ENCODE results near the gene GLRX2.
"Not testable (repeated sequence)": the region's sequence is repeated elsewhere in the genome, so short reads cannot be mapped to it uniquely, and the experiment has no call there.

The GLRX2 gene, protein sequence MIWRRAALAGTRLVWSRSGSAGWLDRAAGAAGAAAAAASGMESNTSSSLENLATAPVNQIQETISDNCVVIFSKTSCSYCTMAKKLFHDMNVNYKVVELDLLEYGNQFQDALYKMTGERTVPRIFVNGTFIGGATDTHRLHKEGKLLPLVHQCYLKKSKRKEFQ

DNA sequence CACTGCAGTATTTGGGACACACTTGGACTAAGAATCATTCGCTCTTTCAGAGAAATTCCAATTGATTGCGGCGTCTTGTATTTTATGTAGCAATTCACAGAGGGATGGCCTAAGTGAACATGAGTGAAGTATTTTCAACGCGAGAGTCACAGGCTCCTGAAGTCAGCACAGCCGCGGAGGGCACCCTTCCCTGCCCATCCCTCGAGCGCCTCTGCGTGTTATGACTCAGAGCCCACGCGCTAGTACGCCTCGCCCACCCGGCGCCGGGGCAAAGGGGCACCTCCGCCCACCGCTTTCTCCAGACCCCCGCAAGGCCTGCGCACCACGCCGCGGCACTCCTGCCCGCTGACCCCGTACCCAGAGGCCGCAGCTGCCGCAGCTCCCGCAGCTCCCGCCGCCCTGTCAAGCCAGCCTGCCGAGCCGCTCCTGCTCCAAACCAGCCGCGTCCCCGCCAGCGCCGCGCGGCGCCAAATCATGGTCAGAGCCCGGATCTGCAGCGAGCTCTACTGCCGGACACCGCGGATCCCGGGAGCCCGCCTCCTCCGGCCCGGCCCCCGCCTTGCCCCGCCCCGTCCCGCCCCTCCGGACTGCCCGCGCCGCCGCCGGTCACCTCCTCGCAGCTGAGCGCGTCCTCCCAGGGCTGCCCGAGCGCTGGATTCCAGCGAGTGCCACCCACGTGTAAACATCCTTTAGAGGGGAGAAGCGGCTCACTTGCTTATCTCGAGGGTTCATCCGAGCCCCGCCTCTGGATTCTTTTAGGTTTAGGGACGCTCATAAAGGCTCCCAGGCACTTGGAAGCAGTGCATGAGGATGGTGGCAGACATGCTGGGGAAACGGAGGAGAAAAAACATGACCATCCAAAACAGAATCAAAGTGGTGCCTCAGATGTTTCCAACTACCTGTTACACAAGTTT, at the start of gene GLRX2:
GLRX2 (minus strand) TSS at position 508 of the 914 bp plus-strand sequence; CDS start at position 476, 32 bp downstream.
- DNase-seq (ENCODE audit: low spot score) = peak; percentile 70

DNA sequence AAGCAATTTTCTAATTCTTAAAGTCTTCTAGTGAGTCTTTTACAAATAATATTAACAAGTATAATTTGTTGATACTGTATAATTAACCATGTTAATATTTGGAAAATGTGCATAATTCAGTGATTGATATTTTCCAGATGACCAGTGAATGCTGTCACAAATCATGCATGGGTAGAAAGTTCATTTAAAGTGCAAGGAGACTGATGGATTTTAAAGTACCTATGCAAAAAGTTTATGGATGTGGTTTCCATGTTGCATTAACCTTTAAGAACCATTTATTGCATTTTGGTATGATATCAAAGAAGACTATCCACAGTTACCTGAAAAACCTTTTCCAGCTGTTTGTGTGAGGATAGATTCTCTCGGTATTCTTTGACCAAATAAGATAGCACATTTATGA, 39.8 kb upstream of the GLRX2 start:
- no peak for DNase-seq (ENCODE audit: low spot score)

DNA sequence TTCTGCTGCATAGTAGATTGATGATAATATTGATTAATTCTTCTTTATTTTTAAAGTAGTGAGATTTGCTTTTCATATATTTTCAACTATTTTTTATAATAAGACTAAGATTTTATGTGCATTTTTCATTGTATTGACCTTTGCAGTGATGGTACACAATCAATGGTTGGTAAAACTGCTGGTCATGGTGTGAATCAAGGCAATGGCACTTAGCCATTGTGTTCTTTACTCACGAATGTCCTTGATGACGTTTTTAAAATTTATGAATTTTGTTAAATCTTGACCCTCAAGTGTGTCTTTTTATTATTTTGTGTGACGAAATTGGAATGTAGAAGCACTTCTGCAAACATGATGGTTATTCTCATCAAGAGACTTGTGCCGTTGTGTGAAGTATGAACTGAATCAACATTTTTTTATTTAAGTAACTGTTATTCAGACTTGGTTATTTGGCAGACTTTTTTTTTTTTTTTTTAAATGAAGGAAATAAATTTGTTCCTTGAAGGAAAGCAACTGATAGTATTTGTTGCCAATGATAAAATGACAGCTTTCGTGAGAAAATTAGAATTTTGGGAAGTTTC, 39.2 kb upstream of the GLRX2 start:
- no peak for DNase-seq (ENCODE audit: low spot score)

DNA sequence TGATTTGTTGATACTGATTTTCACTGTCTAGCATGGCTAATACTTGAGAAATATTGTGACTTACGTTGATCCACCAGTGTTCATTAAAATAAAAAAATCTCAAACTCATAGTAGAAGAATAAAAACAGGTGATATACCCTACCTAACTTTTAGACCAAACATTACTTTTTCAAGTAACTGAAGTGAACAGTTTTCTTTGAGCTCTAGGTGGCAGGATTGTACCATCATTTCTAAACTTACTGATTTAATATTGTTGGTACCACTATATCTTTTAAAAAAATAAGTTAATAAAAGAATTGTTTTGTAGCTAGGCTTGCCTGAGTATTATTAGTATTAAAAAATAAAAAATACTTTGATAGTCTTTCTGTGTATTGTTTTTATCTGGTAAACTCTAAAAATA, 38.1 kb upstream of the GLRX2 start:
- DNase-seq (ENCODE audit: low spot score) = no peak

DNA sequence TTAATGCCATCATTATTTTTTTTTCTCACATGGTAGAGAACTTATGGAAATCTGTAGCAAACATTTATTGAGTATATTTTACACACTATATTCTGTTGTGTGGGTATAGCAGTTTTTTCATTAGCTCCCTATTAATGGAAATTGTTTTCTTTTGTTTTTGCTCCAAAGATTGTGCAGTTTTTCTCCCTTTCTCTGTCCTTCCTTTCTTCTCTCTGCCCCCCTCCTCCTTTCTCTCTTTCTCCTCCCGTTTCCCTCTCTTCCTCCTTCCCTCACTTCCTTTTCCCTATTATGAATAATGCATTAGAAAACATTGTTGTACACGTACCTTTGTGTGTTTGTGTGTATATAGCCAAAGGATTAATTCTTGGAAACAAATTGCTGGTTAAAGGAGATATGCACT, 37.2 kb upstream of the GLRX2 start:
- no peak for DNase-seq (ENCODE audit: low spot score)

DNA sequence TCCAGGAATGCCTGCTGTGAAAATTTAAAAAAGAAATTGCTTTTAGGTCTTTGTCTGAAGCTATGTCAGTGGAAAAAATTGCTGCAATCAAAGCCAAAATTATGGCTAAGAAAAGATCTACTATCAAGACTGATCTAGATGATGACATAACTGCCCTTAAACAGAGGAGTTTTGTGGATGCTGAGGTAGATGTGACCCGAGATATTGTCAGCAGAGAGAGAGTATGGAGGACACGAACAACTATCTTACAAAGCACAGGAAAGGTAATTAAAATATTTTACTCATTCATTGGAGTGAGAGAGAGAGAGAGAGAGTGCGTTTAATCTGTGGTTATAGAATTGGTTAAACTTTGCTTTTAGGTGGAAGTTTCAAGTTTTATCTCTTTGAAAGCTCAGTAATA, 36.6 kb upstream of the GLRX2 start:
- DNase-seq (ENCODE audit: low spot score) = no peak

DNA sequence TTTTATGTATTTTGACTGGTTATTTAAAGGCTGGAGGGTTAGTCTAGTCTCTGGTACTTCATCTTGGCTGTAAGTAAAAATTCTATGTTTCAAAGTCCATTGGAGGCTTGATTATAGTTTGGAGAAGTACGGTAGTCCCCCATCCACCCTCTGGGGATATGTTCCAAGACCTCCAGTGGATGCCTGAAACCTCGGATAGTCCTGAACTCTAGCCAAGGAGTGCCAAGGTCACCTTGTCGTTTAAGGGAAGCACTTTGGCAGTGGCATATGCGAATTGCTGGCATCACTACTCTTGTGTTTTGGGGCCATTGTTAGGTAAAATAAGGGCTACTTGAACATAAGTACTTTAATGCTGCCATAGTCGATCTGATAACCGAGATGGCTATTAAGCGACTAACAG, 35.0 kb upstream of the GLRX2 start:
- no peak for DNase-seq (ENCODE audit: low spot score)

DNA sequence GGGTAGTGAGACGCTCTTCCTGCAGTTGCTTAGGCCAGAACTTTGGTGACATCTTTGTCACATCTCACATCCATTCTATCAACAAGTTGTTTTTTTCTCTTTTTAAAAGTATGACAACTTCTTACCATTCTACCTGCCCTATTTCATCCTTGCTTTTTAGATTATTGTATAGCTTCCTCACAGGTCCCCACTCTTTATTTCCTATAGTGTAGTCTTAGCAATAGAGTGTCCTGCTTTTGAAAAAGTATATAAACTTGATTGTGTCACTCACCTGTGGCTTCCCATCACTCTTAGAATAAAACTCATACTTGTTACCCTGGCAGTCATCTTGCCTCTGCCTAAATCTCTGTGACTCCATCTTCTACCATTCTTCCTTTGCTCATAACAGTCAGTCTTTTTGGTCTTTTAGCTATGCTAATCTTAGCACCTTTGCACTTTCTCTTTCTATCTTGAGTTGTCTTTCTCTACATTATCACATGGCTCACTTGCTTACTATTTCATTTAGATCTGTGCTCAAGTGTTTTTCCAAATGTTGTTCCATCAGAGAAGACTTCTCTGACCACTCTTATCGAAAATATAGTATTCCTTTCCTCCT, 26.1 kb upstream of the GLRX2 start:
- no peak for DNase-seq (ENCODE audit: low spot score)

DNA sequence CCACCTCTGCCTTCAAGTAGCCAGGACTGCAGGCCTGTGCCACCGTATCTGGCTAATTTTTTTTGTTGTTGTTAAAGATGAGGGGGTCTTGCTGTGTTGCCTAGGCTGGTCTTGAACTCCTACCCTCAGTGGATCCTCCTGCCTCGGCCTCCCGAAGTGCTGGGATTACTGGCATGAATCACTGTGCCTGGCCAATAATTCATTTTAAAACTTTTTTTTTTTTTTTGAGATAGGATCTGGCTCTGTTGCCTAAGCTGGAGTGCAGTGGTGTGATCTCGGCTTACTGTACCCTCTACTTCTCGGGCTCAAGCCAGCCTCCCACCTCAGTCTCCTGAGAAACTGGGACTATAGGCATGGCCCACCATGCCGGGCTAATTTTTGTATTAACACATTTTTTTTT, 20.2 kb upstream of the GLRX2 start:
- DNase-seq (ENCODE audit: low spot score) = no peak

DNA sequence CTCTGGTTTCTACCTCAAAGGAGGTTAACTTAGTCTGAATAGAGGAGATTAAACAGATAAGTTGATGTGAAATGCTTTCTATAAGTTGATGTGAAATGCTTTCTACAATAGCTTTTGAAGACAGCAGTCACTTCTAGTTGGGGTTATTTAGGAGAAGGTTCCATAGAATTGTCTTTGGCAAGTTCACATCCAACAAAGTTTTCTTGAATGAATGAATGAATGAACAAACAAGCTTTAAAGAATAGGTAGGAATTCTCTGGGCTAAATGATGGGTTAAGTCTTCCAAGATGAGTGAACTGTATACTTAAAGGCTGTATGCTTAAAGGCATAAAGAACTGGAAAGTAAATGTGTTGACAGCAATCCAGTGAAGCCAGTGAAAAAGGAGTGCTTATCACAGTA, 18.5 kb upstream of the GLRX2 start:
- no peak for DNase-seq (ENCODE audit: low spot score)

DNA sequence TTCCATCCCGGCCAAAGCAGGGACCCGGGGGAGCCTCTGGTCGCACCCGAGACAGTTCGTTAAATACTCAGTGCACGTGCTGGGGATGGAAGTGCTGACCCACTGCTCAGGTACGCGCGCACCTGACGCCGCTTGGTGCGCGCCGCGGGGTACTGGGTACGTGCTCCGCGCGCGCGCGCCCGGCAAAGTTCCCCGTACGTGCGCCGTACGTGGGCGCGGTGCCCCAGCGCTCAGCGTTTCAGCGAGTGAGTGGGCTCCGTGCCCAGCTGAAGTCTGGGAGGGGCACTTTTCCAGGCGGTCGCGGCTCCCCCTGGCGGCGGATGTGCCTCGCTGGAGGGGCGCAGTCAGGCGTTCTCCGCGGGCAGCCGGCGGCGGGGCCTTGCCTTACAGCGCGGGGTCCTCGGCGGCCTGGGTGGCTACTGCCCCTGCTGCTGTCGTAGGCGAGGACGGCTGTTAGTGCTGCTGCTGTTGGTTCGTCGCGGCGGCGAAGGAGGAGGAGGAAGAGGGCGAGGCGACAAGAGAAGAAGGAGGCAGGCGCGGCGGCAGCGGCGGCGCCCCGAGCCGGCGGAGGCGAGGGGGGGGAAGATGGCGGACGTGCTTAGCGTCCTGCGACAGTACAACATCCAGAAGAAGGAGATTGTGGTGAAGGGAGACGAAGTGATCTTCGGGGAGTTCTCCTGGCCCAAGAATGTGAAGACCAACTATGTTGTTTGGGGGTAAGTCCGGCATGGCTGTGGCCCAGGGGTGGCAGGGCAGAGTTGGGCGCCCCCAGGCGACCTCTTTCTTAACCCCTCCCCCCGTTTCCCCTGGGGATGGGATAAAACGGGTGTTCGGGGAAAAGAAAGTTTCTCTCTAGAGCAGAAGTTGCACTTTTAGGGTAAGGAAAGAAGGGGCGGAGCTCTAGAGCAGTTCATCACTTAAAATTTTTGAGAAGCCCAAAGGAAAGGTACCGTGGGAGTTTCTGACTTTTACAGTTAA, 16.7 kb upstream of the GLRX2 start, which contains the start of gene CDC73:
CDC73 (plus strand) TSS at position 416 of the 978 bp plus-strand sequence; CDS start at position 586, 170 bp downstream.
- DNase-seq (ENCODE audit: low spot score) = peak; percentile 99

DNA sequence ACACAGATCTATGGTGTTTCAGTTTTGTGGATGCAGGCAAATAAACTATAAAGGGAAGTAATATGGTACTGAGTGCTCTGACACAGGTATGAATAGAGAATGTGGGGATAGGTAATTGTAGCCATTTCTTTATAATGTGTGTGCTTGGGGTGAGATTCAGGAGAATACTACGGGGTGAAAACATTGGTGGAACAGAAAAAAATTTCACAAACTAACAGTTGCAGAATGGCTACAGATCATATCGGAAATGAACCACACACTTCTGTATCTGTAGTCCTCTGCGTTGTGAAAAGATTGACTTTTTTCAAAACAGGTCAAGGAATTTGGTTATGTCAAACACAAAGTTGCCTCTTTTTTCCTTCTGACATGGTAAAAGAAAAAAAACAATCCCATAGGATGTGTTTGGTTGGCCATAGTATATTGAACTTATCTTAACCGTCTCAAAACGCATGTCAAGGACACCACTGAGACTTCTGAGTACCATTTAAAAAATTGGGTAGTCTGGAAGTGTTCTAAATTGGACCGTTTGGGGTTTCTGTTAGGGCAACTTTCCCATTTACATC, 15.5 kb upstream of the GLRX2 start:
- no peak for DNase-seq (ENCODE audit: low spot score)

DNA sequence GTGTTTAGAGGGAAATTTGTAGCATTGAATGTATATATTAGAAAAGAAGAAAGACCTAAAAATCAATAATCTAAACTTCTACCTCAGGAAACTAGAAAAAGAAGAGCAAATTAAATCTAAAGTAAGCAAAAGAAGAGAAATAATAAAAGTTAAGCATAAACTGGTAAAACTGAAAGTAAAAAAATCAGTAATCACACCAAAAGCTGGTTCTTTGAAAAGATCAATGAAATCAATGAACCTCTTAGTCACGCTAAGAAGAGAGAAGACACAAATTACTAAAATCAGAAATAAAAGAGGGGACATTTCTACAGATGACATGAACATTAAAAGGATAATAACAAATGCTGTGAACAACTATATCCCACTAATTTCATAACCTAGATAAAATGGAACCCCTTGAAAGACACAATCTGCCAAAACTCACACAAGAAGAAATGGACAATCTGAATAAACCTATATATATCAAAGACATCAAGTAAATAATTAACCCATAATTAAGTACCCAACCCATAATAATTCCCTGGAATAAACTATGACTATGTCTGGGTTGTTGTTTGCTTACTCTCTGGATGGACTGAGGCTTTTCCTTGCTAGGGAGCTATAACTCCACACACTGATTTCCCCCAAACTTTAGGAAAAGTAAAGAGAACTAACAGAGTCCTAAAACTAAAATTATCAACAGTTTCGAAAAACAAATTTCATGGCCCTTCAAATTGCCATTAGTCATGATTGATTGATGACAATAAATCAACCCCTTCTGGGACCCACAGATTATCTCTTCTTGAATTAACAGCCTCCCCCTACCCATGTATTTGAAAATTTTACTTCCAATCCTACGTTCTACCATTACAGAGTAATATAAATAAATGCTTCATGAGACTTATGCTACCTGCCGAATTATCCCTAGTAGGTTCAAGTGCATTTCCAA, 13.9 kb upstream of the GLRX2 start:
- DNase-seq (ENCODE audit: low spot score) = no peak

DNA sequence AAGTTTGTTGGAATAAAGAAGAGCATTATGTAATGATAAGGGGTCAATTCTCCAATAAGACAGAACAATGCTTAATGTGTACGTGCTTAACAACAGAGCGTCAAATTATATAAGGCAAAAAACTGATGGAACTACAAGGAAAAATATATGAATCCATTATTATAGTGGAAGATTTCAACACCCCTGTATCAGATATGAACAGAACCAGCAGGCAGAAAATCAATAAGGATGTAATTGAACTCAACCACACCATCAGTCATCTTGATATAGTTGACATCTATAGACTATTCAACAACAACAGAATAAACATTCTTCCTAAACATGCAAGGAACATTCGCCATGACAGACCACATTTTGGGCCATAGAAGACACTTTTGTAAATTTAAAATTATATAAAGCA, 13.0 kb upstream of the GLRX2 start:
- DNase-seq (ENCODE audit: low spot score) = no peak

DNA sequence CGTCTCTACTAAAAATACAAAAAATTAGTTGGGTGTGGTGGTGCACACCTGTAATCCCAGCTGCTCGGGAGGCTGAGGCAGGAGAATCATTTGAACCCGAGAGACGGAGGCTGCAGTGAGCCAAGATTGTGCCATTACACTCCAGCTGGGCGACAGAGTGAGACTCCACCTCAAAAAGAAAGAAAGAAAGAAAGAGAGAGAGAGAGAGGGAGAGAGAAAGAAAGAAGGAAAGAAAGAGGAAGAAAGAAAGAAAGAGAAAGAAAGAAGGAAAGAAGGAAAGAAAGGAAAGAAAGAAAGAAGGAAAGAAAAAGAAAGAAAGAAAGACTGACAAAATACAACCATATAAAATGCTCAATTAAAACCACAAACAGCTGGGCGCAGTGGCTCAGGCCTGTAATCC, 12.0 kb upstream of the GLRX2 start:
- not testable (repeated sequence) for DNase-seq (ENCODE audit: low spot score)

DNA sequence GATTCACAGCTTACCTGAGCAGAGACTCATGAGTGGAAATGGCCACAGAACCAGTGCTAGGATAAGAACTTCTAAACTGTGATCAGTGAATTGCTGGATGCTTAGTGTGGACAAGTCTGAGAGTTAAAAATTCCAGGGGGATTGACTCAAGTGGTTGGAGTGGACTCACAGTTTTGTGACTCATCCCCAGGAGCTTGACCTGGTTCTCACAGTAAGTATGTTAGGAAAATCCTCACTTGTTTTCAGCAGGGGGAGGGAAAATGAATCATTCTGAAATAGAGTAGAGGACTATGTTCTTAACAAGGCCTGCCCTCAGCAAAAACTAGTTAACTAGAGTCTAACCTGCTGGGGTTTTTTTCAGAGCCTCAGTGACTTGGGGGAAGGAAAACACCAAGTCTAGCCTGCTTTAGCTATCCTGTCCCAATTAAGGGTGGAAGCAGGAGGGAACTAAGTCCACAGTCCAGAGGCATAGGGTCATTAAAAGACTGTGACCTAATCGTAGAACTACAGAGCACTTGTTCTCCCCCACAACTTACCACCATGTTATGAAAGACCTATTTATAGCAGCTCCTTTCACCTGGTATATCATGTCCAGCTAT, 10.5 kb upstream of the GLRX2 start:
- DNase-seq (ENCODE audit: low spot score) = no peak

DNA sequence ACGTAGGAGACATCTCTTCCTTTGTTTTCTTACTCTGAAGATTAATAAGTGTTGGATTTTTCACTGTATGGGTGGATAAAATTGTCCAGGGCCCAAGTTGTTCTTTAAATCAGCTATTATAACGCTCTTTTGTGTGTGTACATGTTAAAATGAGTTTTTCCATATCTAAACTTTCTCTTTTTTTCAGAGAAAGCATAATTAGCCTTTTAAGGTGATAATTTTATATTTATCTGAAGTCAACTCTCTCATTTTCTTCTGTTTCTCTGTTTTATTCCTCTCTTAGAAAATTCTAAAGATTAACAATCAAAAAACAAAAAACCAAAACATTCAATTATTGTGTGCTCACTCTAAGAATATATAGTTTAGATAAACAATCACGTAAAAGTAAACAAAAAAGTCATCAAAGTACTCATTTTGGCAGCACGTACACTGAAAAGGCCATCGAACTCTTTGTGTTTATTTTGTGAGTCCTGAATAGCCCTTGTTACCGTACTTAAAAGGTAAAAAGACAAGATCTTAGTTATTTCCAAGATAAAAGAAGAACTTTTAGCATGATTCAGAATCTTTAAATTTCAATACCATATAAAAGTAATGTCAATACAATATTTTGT, 9.4 kb upstream of the GLRX2 start:
- no peak for DNase-seq (ENCODE audit: low spot score)

DNA sequence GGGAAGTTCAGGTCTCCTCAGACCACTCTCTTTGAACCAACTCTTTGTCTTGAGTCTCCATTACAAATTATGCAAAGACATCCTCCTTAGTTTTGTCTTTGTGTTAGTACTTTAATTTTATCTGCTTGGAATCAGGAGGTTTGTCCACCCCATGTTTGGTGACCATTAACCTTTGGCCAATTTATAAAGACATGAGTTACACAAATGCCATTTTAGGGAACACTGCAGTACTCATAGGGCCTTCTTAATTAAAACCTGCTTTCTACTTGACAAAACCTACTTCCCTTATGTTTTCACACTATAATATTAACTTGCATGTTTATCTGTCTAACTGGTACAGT, 8.7 kb upstream of the GLRX2 start:
- no peak for DNase-seq (ENCODE audit: low spot score)

DNA sequence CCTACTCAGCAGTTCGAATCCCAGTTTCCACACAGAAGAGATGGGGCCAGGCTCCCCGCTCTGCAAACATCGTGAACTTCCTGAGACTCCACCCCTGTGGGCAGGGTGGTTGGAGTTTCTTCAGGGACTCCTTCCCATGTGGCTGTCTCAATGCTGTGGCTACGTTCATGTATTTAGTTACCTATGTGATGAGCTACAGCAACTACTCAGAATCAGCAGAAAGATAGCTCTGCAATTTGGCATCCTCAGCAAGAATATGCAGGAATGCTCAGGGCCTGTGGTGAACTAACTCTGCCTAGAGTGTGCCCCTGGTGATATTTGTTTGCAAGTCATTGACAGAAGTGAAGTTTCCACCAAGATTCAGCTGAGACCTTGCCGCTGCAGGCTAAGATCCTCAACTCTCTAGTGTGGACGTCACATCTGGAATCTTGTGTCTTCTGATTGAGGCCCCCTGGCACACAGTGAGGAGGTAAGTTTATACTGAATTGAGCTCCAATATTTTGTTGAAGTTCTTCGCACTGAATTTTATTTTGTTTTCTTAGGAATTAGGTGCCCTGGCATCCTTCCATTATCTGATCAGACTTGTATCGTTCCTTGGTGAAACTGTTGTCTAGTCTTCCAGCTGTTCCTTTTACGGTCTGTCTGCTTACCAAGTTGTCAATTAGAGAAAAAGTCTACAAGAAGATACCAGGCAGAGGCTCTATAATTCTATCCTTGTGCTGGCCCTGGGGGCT, 8.2 kb upstream of the GLRX2 start:
- no peak for DNase-seq (ENCODE audit: low spot score)

Measured in hematopoietic multipotent progenitor cell treated with erythropoietin and hydrocortisone succinate and interleukin-3 and kit ligand, for 15 days (in vitro differentiated cells).